SKM-1 (cell line): Measurements from ENCODE around the gene CEP152.

Experiments
- DNase-seq: peaks from one replicate; lab custom pipeline; 2025; ENCODE audit not compliant: unreplicated experiment; lab: John Stamatoyannopoulos, UW

The CEP152 gene

DNA sequence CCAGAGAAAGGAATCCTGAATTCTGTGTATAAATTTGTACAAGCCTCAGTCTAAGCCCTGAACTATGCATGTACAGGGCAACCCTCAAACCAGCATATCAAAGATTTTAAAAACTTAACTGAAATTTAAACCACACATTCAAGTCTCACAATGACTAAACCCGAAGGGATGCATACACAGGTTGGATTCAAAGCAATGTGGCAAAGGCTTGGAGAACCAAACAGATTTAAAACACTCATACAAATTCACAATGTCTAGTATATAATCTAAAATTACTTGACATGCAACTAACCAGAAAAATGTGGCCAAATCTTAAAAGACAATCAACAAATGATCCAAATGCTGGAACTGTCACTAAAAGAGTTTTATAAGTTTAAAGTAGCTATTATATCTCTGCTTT is 36.4 kb downstream of the CEP152 start:
- DNase-seq, result no peak

- no peak for DNase-seq
Measured at GRCh38 chr15:48766196-48766595, 44.7 kb downstream of the CEP152 start.

- no peak for DNase-seq
Measured at GRCh38 chr15:48765022-48765421, 45.8 kb downstream of the CEP152 start.

- DNase-seq, result no peak
Measured at GRCh38 chr15:48761393-48762158, 49.3 kb downstream of the CEP152 start.

- DNase-seq, result no peak
Measured at GRCh38 chr15:48759921-48760320, 50.9 kb downstream of the CEP152 start.

GRCh38 chr15:48757661-48758060 is 53.2 kb downstream of the CEP152 start:
- no peak for DNase-seq

DNA sequence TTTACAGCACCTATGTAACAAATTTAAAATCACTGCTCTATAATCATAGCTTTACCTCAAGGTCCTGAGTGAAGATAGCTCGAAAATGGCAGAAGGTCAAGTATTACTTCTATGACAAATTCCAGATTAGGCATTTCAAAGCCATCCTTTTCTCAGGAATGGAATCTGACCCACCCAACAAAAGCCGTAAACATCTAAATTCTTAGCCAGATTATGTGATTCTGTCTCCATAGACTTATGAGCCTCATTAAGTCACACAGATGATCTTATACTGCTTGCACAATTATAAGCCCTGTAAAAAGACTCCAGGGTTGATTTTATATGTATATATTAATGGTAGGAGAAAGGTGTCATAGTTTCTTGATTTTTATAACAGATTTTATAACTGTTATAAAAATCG is 56.9 kb downstream of the CEP152 start:
- DNase-seq, result no peak

- DNase-seq, result no peak
Measured at GRCh38 chr15:48751595-48751994, 59.3 kb downstream of the CEP152 start.

- no peak for DNase-seq
Measured at GRCh38 chr15:48748535-48748934, 62.3 kb downstream of the CEP152 start.

GRCh38 chr15:48733615-48734014 is 77.3 kb downstream of the CEP152 start:
- no peak for DNase-seq

- no peak for DNase-seq
Measured at GRCh38 chr15:48730506-48730905, 80.4 kb downstream of the CEP152 start.

DNA sequence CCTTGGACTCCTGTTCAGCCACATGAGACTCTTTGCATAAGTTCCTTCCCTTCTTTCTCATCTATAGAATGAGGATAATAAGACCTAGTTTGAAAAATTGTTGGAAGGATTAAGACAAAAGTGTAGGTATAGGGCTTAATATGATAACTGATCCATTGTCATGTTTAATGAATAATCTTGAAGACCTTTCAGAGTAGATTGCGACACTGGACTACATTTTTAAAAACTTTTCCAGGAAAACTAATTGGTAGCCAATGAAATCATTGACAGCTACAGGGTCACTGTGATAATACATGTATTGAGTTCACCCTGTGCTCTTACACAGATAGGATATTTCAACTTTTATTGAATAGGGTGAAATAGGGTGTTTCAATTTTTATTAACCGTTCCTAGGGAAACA is 86.9 kb downstream of the CEP152 start:
- DNase-seq, result no peak

GRCh38 chr15:48722764-48723661 is 87.9 kb downstream of the CEP152 start:
- no peak for DNase-seq

DNA sequence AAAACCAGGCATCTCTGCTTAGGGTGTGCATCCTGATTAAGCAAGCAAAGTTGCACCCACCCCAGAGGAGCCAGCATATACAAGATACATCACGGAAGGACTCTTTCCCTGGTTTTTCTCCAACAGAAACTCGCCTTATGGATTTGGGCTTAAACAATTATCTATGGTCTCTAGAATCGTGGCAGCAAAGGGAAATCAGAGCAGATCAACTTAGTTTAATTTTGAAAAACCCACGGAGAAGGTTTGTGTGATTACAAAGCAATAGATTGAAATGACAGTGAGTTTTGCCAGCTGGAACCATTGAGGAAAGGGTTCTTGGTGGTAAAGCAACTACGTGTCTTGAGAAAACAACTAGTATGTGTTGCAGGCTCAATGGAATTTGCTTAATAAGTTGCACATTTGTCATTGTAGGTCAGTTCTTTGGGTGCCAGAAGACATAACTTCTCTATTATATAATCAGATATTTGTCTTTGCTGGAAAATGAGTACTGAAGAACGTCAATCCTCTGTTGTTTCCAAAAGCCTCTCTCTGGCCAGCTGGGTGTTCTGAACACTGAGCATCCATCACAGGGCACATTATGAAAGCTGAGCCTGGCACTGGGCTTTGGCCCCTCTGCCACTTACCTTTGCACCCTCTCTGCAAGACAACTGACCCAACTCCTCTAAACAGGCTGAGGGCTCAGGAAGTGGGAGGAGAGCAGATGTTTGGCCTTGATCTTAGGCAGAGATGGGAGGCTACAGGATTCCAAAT is 89.6 kb downstream of the CEP152 start:
- DNase-seq, result no peak

- DNase-seq, result peak; percentile 12
Measured at GRCh38 chr15:48720646-48721045, 90.2 kb downstream of the CEP152 start.

DNA sequence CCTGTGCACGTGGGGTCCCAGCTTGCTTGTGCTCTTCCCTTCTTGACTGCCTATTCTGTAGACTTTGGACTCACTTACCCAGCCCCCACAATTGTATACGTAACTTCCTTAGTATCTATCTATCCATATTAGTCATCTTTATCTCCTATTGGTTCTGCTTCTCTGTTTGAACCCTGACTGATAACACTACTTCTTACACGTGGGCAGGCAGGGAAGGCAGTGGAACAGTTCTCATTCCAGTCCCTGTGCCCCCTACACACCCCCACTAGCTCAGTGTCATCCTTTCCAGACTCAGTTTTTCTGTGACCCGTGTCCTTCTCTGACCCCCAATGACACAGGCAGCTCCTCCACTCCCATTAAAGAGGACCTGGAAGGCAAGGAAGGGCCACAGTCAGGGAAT is 91.2 kb downstream of the CEP152 start:
- no peak for DNase-seq

- DNase-seq, result no peak
Measured at GRCh38 chr15:48718646-48719045, 92.2 kb downstream of the CEP152 start.

DNA sequence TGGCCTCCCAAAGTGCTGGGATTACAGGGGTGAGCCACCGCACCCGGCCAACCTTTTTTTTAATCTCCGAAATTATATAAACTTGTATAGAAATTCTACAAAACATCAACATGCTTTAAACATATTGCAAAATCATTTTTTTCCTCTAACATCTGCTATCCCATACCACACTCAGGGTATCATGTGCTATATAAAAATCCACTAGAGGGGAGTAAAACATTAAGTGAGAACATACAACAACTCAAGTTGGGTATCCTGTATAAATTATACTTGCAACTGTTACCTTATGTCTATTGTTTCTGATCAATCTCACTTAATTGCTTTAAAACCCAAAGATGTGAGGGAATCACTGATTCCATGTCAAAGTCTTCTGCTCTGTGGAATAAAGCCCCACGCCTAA is 93.4 kb downstream of the CEP152 start:
- no peak for DNase-seq

GRCh38 chr15:48712546-48712945 is 98.3 kb downstream of the CEP152 start:
- no peak for DNase-seq

- no peak for DNase-seq
Measured at GRCh38 chr15:48710952-48711495, 99.8 kb downstream of the CEP152 start.

DNA sequence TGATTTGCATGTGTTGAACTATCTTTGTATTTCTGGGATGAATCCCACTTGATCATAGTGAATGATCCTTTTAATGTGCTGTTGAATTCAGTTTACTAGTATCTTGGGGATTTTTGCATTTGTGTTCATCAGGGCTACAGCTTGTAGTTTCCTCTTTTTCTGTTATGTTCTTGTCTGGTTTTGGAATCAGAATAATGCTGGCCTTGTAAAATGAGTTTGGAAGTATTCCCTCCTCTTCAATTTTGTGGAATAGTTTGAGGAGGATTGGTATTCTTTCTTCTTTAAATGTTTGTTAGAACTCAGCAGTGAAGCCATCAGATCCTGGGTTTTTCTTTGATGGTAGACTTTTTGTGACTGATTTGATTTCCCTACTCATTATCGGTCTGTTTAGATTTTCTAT is 102.2 kb downstream of the CEP152 start:
- DNase-seq, result no peak
